ENCODE results near the gene CHAF1B.
"Not testable (repeated sequence)": the region's sequence is repeated elsewhere in the genome, so short reads cannot be mapped to it uniquely, and the experiment has no call there.

CHAF1B gene

DNA sequence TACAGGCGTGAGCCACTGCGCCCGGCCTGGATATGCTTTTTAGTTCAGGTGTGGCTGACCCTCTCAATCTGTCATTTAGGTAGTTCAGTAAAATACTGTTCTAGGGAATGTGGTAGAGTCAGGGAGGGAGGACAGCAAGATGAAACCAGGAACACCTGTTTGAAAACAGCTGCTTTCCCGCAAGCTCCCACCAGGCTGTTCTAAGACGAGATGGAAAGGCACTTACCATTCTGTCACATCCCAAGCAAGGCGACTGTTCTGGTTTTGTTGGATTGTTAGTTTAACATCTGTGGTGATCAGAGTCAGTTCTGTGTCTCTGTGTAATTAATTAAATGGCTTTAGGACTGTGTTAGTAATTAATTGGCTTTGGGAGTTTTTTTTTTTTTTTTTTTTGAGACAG is 2.9 kb downstream of the CHAF1B start:
- no peak overlapping the region for H3K4me3 ChIP-seq (ENCODE audit: control insufficient read depth in 1 of 7, extremely low read depth in 1 of 7, insufficient read depth in 4 of 7, low read depth in 2 of 7, low read length in 6 of 7)
- DNase-seq, result no peak
- H3K9me3 ChIP-seq (ENCODE audit: control extremely low read depth in 1 of 5, control insufficient read depth in 4 of 5, insufficient read depth in 2 of 5, low read depth in 1 of 5, low read length in 4 of 5), result no peaks in the 10 kb centered on the region
- ChIA-PET CTCF (interaction anchor here (0.7 kb wide), 1 partner anchor 187 kb away, joined by 3 read pairs; no protein-coding TSS in a partner anchor), POLR2A (no interaction called here)
- no peak overlapping the region for H3K27ac ChIP-seq (ENCODE audit: insufficient read depth in 1 of 2, low read depth in 1 of 2, low read length in 2 of 2, poor library complexity in 1 of 2, severe bottlenecking in 2 of 2)
- no peaks in the 10 kb centered on the region for H3K27me3 ChIP-seq (replicated peaks in 2 of 5; ENCODE audit: control insufficient read depth in 4 of 5, insufficient read depth in 5 of 5, low read length in 4 of 5)
- peaks cover 0 to 10% (median 4%) of the 10 kb centered on the region in 4 experiments for H3K4me1 ChIP-seq (ENCODE audit: control extremely low read depth in 1 of 4, control insufficient read depth in 4 of 4, insufficient read depth in 4 of 4, low read length in 3 of 4)
- peaks cover 5 to 25% (median 12%) of the 10 kb centered on the region in 4 experiments for H3K36me3 ChIP-seq (ENCODE audit: control insufficient read depth in 4 of 4, insufficient read depth in 4 of 4, low read length in 3 of 4)
- 100% methylated on average over 3 of the region's 6 CpGs for WGBS (ENCODE audit: insufficient coverage)

DNA sequence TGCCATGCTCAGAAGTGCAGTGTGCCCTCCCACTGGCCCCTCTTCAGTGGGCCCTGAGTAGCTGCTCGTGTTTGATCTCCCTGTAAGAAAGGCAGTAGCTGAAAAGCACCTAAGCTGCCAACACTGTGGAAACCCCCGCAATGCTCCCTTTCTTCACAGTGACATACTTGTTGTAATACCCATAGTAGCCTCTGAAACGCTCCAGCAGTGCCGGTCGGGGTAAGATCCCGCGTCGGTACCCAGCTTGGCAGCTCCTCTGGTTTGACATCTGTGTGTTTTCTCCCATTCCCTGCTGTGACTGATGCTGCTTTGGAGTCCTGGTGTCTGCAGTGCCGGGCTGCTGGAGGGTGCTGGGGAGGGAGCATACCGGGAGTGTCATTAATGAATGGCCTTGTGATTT is 3.6 kb downstream of the CHAF1B start:
- peak in 2 of 3 donors; percentile 17 for DNase-seq
- no peak overlapping the region for H3K27ac ChIP-seq (ENCODE audit: insufficient read depth in 1 of 2, low read depth in 1 of 2, low read length in 2 of 2, poor library complexity in 1 of 2, severe bottlenecking in 2 of 2)
- peaks cover 5 to 25% (median 12%) of the 10 kb centered on the region in 4 experiments for H3K36me3 ChIP-seq (ENCODE audit: control insufficient read depth in 4 of 4, insufficient read depth in 4 of 4, low read length in 3 of 4)
- CTCF ChIA-PET, result interaction anchor here (0.7 kb wide), 2 partner anchors 13 to 188 kb away, joined by 3 read pairs; no protein-coding TSS in a partner anchor
- H3K9me3 ChIP-seq (ENCODE audit: control extremely low read depth in 1 of 5, control insufficient read depth in 4 of 5, insufficient read depth in 2 of 5, low read depth in 1 of 5, low read length in 4 of 5), result no peaks in the 10 kb centered on the region
- POLR2A ChIA-PET, result no interaction called here
- H3K27me3 ChIP-seq (replicated peaks in 2 of 5; ENCODE audit: control insufficient read depth in 4 of 5, insufficient read depth in 5 of 5, low read length in 4 of 5), result no peaks in the 10 kb centered on the region
- 89% methylated on average over 9 of the region's 10 CpGs for WGBS (ENCODE audit: insufficient coverage)
- H3K4me1 ChIP-seq (ENCODE audit: control extremely low read depth in 1 of 4, control insufficient read depth in 4 of 4, insufficient read depth in 4 of 4, low read length in 3 of 4), result peaks cover 0 to 10% (median 4%) of the 10 kb centered on the region in 4 experiments
- H3K4me3 ChIP-seq (ENCODE audit: control insufficient read depth in 1 of 7, extremely low read depth in 1 of 7, insufficient read depth in 4 of 7, low read depth in 2 of 7, low read length in 6 of 7), result no peak overlapping the region

- H3K27ac ChIP-seq (ENCODE audit: insufficient read depth in 1 of 2, low read depth in 1 of 2, low read length in 2 of 2, poor library complexity in 1 of 2, severe bottlenecking in 2 of 2); H3K9me3 ChIP-seq (ENCODE audit: control extremely low read depth in 1 of 5, control insufficient read depth in 4 of 5, insufficient read depth in 2 of 5, low read depth in 1 of 5, low read length in 4 of 5); CTCF ChIA-PET; H3K4me1 ChIP-seq (ENCODE audit: control extremely low read depth in 1 of 4, control insufficient read depth in 4 of 4, insufficient read depth in 4 of 4, low read length in 3 of 4); H3K4me3 ChIP-seq (ENCODE audit: control insufficient read depth in 1 of 7, extremely low read depth in 1 of 7, insufficient read depth in 4 of 7, low read depth in 2 of 7, low read length in 6 of 7); H3K27me3 ChIP-seq (replicated peaks in 2 of 5; ENCODE audit: control insufficient read depth in 4 of 5, insufficient read depth in 5 of 5, low read length in 4 of 5); POLR2A ChIA-PET; DNase-seq: not testable (repeated sequence)
- peaks cover 5 to 39% (median 18%) of the 10 kb centered on the region in 4 experiments for H3K36me3 ChIP-seq (ENCODE audit: control insufficient read depth in 4 of 4, insufficient read depth in 4 of 4, low read length in 3 of 4)
- 100% methylated on average over 3 of the region's 6 CpGs for WGBS (ENCODE audit: insufficient coverage)
These were observed 6.5 kb downstream of the CHAF1B start for GRCh38 chr21:36391649-36392048.

- 100% methylated on average over 2 of the region's 6 CpGs for whole genome bisulfite sequencing (ENCODE audit: insufficient coverage)
- Histone ChIP-seq H3K9me3 (ENCODE audit: control extremely low read depth in 1 of 5, control insufficient read depth in 4 of 5, insufficient read depth in 2 of 5, low read depth in 1 of 5, low read length in 4 of 5) (no peaks in the 10 kb centered on the region), H3K4me1 (ENCODE audit: control extremely low read depth in 1 of 4, control insufficient read depth in 4 of 4, insufficient read depth in 4 of 4, low read length in 3 of 4) (no peaks in the 10 kb centered on the region), H3K27me3 (replicated peaks in 2 of 5; ENCODE audit: control insufficient read depth in 4 of 5, insufficient read depth in 5 of 5, low read length in 4 of 5) (no peaks in the 10 kb centered on the region), H3K36me3 (ENCODE audit: control insufficient read depth in 4 of 4, insufficient read depth in 4 of 4, low read length in 3 of 4) (peaks cover 3 to 46% (median 21%) of the 10 kb centered on the region in 4 experiments), H3K4me3 (ENCODE audit: control insufficient read depth in 1 of 7, extremely low read depth in 1 of 7, insufficient read depth in 4 of 7, low read depth in 2 of 7, low read length in 6 of 7) (no peak overlapping the region), H3K27ac (ENCODE audit: insufficient read depth in 1 of 2, low read depth in 1 of 2, low read length in 2 of 2, poor library complexity in 1 of 2, severe bottlenecking in 2 of 2) (no peak overlapping the region)
- ChIA-PET CTCF (no interaction called here), POLR2A (interaction anchor here (1.1 kb wide), 1 partner anchor 35 kb away, joined by 5 read pairs; no protein-coding TSS in a partner anchor)
- no peak for DNase-seq
These were observed 10.3 kb downstream of the CHAF1B start for GRCh38 chr21:36395353-36396111.

GRCh38 chr21:36396325-36396724 is 11.1 kb downstream of the CHAF1B start:
- ChIA-PET CTCF (interaction anchor here (0.6 kb wide), 1 partner anchor 366 kb away, joined by 3 read pairs; no protein-coding TSS in a partner anchor), POLR2A (interaction anchor here (1.1 kb wide), 1 partner anchor 34 kb away, joined by 5 read pairs; no protein-coding TSS in a partner anchor)
- Histone ChIP-seq H3K9me3 (ENCODE audit: control extremely low read depth in 1 of 5, control insufficient read depth in 4 of 5, insufficient read depth in 2 of 5, low read depth in 1 of 5, low read length in 4 of 5) (no peaks in the 10 kb centered on the region), H3K27me3 (replicated peaks in 2 of 5; ENCODE audit: control insufficient read depth in 4 of 5, insufficient read depth in 5 of 5, low read length in 4 of 5) (no peaks in the 10 kb centered on the region), H3K27ac (ENCODE audit: insufficient read depth in 1 of 2, low read depth in 1 of 2, low read length in 2 of 2, poor library complexity in 1 of 2, severe bottlenecking in 2 of 2) (no peak overlapping the region), H3K4me3 (ENCODE audit: control insufficient read depth in 1 of 7, extremely low read depth in 1 of 7, insufficient read depth in 4 of 7, low read depth in 2 of 7, low read length in 6 of 7) (no peak overlapping the region), H3K4me1 (ENCODE audit: control extremely low read depth in 1 of 4, control insufficient read depth in 4 of 4, insufficient read depth in 4 of 4, low read length in 3 of 4) (no peaks in the 10 kb centered on the region), H3K36me3 (ENCODE audit: control insufficient read depth in 4 of 4, insufficient read depth in 4 of 4, low read length in 3 of 4) (peaks cover 3 to 43% (median 20%) of the 10 kb centered on the region in 4 experiments)
- 97% methylated on average over 3 of the region's 3 CpGs for WGBS (ENCODE audit: insufficient coverage)
- no peak for DNase-seq

- Histone ChIP-seq H3K36me3 (ENCODE audit: control insufficient read depth in 4 of 4, insufficient read depth in 4 of 4, low read length in 3 of 4) (peaks cover 3 to 41% (median 17%) of the 10 kb centered on the region in 4 experiments), H3K27me3 (replicated peaks in 2 of 5; ENCODE audit: control insufficient read depth in 4 of 5, insufficient read depth in 5 of 5, low read length in 4 of 5) (no peaks in the 10 kb centered on the region), H3K4me1 (ENCODE audit: control extremely low read depth in 1 of 4, control insufficient read depth in 4 of 4, insufficient read depth in 4 of 4, low read length in 3 of 4) (no peaks in the 10 kb centered on the region), H3K9me3 (ENCODE audit: control extremely low read depth in 1 of 5, control insufficient read depth in 4 of 5, insufficient read depth in 2 of 5, low read depth in 1 of 5, low read length in 4 of 5) (no peaks in the 10 kb centered on the region), H3K27ac (ENCODE audit: insufficient read depth in 1 of 2, low read depth in 1 of 2, low read length in 2 of 2, poor library complexity in 1 of 2, severe bottlenecking in 2 of 2) (no peak overlapping the region), H3K4me3 (ENCODE audit: control insufficient read depth in 1 of 7, extremely low read depth in 1 of 7, insufficient read depth in 4 of 7, low read depth in 2 of 7, low read length in 6 of 7) (no peak overlapping the region)
- DNase-seq, result no peak
- WGBS (ENCODE audit: insufficient coverage), result 100% methylated on average over 2 of the region's 4 CpGs
- ChIA-PET CTCF (no interaction called here), POLR2A (interaction anchor here (0.6 to 1.1 kb wide), 3 partner anchors 33 to 80 kb away, joined by 5 to 6 read pairs (median 5); no protein-coding TSS in a partner anchor)
These were observed 11.8 kb downstream of the CHAF1B start for GRCh38 chr21:36396971-36397370.

- WGBS (ENCODE audit: insufficient coverage), result 97% methylated on average over 5 of the region's 5 CpGs
- H3K27me3 ChIP-seq (replicated peaks in 2 of 5; ENCODE audit: control insufficient read depth in 4 of 5, insufficient read depth in 5 of 5, low read length in 4 of 5), result no peaks in the 10 kb centered on the region
- no peak overlapping the region for H3K27ac ChIP-seq (ENCODE audit: insufficient read depth in 1 of 2, low read depth in 1 of 2, low read length in 2 of 2, poor library complexity in 1 of 2, severe bottlenecking in 2 of 2)
- no peak for DNase-seq
- CTCF ChIA-PET, result no interaction called here
- peaks cover 3 to 45% (median 19%) of the 10 kb centered on the region in 4 experiments for H3K36me3 ChIP-seq (ENCODE audit: control insufficient read depth in 4 of 4, insufficient read depth in 4 of 4, low read length in 3 of 4)
- H3K4me1 ChIP-seq (ENCODE audit: control extremely low read depth in 1 of 4, control insufficient read depth in 4 of 4, insufficient read depth in 4 of 4, low read length in 3 of 4), result no peaks in the 10 kb centered on the region
- no peaks in the 10 kb centered on the region for H3K9me3 ChIP-seq (ENCODE audit: control extremely low read depth in 1 of 5, control insufficient read depth in 4 of 5, insufficient read depth in 2 of 5, low read depth in 1 of 5, low read length in 4 of 5)
- POLR2A ChIA-PET, result interaction anchor here (0.6 kb wide), 2 partner anchors 8 to 79 kb away, joined by 3 to 6 read pairs; no protein-coding TSS in a partner anchor
- no peak overlapping the region for H3K4me3 ChIP-seq (ENCODE audit: control insufficient read depth in 1 of 7, extremely low read depth in 1 of 7, insufficient read depth in 4 of 7, low read depth in 2 of 7, low read length in 6 of 7)
These were observed 12.4 kb downstream of the CHAF1B start for GRCh38 chr21:36397606-36398005.
